Superior temporal gyrus (tissue), 1 donor: ENCODE results near the gene TAF1C.

Experiments
- DNase-seq: peaks from one replicate; pipeline ENCODE4 v3.0.0-alpha.2; 2016; ENCODE audit errors: extremely low spot score

The TAF1C gene

DNA sequence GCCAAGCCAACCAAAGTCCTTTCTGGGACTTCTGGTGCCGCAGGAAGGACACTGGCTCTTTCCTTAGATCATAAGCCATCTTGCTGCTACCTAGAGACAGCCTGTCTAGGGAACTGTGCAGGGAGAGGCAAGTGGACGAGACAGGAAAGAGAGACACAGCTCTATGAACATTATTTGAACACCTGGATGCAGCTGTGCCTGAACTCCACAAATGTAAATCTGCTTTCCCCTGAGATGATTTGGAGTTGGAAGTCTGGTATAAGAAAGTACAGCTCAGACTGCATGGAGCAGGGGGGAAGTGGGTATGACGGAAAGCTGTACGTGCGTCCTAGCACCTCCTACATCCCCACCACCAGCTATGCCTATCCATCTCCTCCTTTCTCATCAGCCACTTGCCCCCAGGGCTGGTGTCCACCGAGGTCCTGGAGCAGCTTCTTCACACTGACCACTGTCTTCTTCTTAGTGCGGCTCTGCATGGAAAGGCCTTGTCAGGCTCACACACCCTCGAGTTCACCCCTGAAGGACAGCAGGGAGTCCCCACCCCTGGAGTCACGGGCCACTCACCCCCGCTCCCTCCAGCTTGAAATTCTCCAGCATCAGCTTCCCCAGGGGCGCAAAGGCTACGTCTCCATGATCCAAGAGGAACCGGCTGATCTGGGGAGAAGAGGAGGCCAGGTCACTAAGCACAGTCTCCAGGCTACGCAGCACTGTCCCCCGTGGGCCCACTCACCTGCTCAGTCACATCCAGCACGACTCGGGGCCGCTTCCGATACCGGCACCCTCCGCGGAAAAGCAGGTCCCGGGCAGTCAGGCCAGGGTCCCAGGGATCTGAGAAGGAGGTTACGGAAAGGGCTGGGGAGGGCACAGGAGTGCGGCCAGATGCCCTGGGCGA lies 3.9 kb downstream of the TAF1C start:
- DNase-seq: no peak

DNA sequence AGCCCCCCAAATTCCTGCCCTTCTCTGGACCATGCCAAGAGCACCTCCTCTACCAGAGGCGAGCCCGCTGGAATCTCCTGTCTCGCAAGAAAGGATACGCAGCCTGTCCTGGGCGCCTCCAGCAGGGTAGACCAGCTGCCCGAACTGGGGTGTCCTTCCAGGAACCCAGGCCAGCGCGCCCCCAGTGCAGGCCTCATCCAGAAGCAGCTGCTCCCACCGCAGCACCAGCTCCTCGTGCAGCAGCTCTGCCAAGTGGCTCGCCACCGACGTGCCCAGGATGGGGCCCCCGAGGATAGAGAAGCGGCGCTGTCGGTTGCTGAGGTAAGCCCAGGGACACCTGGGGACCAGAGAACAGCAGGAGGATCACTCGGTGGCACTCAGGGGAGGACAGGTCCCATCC lies 4.8 kb downstream of the TAF1C start:
- no peak for DNase-seq

DNA sequence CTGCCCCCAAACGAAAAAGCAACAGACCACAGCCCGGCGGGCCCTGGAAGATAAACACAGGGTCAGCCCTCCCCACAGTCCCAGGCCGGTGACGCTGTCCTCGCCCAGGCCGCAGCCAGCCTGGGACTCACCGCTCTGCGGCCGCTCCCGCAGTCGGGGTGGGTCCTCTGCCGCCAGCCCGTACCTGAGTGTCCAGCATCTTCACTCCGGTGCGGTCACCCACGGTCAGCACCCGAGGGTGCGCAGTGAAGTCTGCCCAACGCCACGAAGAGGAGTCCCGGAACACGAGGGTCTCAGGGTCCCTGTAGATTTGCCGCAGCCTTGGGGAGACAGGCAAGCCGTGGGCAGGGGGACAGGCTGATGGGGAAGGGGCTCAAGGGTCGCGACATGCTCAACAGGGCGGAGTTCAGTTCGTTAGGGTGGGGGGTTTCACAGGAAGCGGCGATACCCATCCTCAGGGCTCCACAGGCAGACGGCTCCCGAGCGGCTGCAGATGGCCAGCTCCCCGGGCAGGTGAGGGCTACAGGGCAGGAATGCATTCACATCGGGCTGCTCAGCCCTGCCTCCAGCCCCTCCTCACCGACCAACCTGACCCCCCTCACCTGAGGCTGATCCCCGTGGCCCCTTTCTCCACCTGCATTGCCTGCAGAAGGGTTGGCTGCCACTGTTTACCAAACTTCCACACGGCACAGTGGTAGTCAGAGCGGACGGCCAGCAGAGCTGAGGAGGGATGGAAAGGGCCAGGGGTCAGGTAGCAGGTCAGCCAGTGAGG lies 5.5 kb downstream of the TAF1C start:
- DNase-seq: no peak

DNA sequence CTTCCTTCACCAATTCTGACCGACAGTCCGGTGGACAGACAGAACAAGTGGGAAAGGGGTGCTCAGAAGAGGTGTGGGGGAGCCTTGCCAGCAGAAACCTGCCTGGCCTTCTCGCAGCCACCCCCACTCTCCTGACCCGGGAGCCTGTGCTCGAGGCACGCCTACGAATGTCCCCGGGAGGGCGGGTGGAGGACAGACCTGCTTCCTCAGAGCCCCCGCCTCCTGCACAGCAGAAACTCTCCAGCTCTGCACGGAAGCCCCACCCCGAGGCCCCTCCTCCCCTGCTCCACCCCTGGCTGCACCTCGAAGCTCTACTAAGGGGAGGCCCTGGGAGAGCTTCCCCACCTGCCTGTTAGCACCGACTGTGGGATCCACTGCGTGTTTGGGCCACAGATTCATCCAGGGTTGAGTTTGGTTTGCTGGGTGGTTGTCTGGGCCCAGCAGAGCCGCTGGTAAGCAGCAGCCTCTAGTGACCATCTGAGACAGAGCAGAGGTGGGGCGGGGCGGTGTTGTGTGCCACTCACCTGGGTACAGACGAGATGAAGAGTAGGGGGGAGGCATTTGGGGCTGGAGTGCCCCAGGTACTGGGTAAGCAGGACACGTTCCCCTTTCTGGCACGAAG lies 6.2 kb downstream of the TAF1C start:
- no peak for DNase-seq

DNA sequence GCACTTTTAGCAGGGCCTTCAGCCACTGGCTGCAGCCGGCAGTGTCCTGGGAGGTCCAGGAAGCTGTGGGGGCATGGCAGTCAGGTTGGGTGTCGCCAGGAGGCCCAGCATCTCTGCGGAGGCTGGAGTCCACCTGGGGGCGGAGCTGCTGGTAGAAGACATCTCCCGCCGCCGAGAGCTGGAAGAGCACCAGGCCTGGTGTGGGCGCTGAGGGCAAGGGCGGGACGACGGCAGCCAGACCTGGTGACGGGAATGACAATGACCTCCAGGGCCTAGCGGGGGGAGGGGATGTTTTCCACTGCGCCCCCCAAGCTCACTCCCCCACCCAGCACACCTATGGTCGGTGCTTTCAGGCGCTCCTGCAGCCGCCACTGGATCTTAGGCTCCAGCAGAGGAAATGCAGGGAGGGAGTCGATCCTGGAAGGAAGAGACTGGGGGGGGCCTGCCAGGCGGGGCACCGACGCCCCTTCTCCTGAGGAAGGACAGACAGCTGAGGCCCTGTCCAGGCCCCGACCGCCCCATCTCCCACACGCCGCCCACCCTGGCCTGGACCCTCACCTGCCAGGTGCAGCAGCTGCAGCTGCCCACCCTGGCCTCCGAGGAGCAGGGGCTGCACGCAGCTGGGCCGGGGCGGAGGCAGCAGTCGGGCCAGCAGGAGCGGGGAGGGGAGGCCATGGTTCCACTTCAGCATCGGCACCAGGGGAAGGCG lies 7.1 kb downstream of the TAF1C start:
- DNase-seq: no peak

DNA sequence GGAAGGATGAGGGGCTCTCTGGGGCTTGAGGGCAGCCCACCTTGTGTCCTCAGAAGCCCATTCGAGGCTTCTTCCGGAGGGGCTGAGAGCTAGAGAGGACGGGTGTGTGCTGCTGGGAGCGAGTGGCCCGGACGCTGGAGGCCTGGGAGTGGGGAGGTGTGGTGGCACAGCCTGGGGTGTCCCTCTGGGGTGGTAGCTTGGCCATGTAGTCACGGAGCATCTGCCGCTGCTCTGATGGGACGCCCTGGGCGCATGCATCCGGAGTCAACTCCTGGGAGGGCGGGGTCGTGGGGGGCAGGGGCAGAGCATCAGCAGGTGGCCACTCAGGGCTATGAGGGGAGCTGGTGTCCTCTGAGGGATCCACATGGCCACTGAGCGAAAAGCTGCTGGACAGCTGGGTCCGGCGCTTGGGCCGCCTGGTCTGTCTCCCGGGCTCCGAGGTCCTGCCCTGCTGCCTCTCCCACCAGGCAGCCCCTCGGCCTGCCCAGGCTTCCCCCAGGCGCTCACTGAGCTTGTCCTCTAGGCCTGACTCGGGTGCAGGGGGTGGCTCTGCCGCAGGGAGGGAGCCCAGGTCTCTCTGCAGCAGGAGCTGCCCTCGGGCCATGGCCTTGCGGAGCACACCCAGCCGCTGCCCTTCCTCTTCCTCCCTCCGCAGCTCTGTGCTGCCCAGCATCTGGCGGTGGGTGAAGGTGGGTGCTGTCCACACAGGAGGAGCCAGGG lies 7.8 kb downstream of the TAF1C start:
- no peak for DNase-seq

DNA sequence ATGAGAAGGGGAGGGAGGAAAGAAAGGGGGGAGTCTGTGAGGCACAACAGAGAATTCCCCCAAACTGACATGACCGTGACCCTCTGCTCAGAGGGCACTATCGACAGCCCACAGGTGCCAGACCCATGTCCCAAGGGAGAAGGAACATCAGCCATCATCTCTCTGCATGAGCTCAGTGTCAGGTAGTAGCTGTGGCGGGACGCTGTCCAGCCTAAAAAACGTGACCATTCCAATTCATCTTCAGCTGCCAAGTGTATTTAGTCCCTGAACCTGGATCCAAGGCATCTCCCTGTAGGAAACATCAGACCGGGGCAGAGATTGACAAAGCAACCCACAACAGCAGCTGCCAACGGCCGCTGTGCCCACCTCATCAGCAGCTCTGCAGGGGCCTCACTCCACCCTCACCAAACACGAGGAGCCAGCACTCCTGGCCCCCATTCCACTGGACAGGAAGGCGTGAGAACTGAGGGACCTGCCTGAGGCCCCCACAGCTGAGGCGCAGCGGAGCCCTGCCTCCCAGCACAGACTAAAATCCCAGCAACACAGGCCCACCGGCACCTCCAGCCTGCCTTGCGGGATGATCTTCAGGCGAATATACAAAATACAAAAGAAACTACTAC lies 8.6 kb downstream of the TAF1C start:
- no peak for DNase-seq

DNA sequence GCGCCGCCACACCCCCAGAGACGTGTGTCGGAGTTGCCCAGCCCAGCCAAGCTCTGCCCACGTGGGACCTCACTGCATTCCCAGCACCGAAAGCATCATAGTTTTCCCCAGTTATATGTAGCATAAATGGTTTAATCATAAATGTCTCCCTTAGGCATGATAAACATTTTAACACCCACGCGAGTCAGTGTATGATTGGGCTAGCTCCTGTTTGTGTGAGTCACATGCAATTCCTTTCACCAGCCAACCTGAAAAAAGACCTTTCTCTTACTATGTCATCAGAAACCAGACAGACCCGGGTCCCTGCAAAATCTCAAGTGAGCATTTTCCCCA lies 9.2 kb downstream of the TAF1C start:
- no peak for DNase-seq

DNA sequence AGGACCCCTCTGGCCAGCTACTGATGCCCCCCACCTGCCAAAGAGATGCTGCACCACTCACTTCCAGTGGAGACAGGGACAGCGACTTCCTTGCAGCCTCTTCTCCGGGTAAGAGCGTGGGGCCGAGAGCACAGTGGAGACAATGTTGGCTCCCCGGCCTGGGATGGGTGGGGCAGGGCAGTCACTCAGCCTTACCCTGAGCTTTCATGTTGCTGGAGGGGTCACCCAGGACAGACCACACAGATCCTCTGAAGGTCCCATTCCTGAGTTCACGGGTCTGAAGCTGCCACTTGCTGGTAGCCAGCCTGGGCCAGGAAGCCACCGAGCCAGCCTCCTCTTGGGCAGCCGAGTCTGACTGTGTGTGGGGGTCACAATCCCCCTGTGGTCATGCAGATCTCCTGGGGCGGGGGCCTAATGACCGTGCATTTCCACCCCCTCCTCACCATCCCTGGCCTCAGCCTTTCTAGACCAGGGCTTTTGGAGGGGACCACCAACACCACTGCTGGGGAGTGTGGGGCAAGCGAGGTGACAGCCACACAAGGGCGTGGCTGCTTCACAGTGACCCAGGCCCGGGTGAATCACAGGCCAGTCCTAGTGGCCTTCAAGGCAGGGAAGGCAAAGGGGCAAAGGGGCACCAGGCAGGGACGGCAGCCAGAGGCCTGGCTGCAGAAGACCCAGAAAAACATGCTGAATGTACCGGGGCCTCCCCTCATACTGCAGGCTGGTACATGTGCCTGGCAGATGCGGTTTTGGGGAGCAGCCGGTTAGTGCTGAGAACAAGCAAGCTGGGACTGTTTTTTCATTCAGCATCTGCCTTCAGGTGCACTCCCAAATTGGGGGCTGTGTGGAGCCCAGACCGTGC lies 10.4 kb downstream of the TAF1C start:
- DNase-seq: no peak

DNA sequence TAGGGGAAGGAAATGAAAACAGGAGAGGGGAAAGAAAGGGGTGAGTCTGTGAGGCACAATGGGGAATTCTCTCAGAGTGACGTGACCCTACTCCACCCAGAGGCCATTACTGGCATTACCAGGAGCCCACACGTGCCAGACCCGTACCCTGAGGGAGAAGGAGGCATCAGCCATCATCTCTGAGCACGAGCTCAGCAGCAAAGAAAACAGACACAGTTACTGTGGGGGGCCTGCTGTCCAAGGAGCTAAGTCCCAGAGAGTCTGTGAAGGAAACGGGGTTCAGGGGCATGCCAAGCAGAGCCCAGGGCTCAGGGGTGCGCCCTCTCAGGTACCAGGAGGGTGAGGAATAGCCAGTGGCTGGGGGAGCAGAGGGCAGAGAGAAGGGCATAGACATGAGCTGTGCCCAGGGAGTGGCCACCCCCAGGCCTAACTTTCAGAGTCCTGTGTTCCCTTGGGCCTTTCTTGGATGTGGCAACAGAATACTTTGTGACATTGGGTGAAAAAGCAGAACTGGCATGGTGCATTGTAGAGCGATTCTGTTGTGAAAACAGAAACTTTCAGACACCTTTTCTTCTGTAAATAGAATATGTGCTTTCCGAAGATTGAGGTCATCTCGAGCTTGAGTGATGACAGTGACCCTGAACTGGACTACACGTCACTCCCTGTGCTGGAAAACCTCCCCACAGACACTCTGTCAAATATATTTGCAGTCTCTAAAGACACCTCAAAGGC lies 11.3 kb downstream of the TAF1C start:
- DNase-seq: peak; percentile 55

DNA sequence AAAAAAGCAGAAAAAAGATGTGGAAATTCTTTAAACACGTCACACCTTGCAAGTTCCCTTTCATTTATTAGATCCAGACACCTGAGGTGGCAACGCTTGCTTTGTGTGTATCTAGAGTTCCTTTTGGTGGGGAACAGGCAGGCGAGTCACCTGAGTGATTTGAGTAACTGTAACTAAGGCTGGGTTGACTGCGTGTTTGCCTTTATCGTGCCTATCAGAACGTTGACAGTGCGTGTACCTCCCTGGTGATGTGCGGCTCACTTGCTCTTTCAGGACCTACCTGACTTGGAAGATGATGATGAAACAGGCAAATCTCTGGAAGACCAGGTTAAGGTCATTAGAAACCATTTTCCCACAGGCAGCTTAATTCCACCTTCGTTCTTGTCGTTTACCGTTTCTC lies 12.5 kb downstream of the TAF1C start:
- DNase-seq: no peak

DNA sequence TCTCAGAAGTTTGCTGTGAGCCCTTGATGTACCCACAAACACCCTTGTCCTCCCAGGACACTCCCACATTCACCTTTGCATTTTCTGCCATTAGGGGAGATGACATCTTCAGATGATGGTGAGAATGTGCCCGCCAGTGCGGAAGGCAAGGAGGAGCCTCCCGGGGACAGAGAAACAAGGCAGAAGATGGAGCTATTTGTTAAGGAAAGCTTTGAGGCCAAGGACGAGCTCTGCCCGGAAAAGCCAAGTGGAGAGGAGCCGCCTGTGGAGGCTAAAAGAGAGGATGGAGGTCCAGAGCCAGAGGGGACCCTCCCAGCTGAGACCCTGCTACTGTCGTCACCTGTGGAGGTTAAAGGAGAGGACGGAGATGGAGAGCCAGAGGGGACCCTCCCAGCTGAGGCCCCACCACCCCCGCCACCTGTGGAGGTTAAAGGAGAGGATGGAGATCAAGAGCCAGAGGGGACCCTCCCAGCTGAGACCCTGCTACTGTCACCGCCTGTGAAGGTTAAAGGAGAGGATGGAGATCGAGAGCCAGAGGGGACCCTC lies 17.0 kb downstream of the TAF1C start:
- no peak for DNase-seq

DNA sequence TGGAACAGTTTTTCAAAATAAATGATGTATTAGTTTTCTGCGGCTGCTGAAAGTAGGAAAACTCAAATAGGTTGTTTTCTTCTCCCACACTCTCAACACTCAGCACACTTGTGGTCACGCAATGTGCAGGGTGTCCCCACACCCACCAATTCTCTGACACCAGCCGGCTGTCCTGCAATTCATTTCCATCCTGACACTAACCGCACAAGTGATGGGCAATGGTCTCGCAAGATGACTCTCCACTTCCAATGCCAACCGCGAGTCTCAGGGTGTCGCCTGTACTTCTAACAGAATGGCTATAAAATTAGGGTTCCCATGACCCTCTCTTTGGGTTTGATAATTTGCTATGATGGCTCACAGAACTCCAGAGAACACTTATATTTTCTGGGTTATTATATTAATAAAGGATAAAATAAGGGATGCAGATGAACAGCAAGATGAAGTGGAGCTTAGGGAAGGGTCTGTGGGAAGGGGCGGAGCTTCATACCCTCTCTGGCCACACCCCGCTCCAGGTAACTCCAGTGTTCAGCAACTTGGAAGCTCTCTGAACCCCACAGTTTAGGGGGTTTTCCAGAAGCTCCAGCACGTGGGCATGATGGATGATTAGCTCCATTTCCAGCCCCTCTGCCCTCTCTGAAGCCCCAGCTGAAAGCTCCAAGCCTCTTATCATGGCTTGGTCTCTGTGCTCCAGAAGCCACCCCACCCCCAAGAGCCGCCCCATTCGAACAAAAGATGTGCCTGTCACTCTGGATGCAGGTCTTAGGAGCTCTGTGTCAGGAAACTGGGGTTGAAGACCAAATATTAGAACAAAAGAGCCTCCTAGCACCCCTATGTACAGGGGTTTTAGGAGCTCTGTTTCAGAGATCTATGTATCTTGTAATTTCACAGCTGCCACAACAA lies 19.8 kb downstream of the TAF1C start:
- DNase-seq: no peak

DNA sequence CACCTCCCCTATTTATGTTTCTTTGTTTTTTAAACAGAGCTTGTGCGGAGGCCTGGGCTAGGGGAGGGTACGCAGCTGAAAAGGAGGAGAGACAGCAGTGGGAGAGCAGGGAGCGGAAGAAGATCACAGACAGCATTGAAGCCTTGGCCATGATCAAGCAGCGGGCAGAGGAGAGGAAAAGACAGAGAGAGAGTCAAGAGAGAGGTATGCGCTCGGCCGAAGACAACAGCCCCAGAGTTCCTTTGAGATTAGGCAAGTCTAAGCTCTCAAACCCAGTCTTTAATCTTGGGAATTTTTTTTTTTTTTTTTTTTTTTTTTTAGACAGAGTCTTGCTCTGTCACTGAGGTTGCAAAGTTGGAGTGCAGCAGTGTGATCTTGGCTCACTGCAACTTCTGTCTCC lies 21.1 kb downstream of the TAF1C start:
- no peak for DNase-seq

DNA sequence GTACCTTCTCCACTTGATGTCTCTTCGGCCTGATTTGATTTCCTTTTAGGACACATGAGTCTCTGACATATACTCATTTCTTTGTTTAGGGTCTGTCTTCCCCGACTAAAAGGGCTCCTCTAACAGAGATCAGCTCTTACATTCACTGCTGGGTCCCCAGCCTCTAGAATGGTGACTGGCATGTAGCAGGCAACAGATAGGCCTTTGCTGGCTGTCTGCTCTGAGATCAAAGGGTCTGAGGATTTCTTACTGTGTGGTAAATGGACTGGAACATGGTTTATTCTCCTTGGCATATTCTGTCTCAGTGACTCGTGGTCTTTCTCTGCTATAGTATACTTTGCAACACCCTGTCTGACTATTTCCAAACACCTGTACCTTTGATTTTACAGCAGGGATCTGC lies 25.1 kb downstream of the TAF1C start:
- DNase-seq: no peak

DNA sequence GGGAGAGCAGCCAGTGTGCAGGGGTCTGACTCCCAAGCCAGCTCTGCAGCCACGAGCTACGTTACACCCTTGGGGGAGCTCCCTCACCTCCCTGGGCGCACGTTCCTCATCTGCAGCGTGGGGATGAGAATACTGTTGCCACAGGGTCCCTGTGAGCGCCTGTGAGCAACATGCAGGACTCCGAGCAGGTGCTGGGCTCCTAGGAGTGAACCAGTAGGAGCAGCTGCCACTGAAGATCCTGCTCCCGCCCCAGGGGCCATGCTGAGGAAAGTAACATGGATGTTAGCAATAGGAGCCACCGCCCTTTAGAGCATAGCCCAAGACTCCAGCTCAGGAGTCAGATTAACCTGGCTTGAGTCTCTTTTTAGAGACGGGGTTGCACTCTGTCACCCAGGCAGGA lies 25.8 kb downstream of the TAF1C start:
- DNase-seq: no peak

DNA sequence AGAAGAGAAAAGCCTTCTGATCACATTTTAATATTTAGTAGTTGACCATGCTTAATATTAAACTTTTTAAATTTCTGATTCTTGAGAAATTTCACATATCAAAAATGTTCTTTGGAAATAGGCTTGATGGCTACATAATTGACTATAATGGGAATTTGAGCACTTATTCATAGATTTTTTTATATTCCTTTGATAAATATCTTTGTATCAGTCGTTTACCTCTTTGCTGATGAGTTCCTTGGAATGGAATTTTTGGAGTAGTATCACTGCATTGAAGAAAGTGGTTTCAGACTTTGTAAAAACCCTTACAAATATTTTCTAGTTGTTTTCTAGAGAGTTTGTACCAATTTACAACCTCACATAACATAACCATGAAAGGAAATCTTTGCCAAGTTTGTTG lies 27.1 kb downstream of the TAF1C start:
- no peak for DNase-seq

DNA sequence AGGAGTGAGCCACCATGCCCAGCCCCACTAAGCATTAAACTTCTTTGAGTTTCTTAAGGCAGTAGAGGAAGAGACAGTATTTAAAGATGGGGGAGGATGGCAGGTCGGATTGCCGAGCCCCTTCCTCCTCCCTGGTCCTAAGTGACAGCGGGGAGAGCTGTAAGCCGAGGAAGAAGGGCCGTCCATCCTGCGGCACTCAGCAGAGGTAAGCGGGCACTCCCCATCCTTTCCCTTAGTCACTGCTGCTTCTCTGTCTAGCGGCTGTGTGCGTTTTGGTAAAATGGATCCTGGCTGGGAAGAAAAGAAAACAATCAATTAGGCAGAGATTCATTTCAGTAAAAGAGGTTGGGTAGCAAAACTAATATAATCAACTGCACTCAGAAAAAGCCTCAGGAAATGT lies 27.9 kb downstream of the TAF1C start:
- no peak for DNase-seq
